ENCODE data around the gene ANKS4B.
"Not testable (repeated sequence)": the region's sequence is repeated elsewhere in the genome, so short reads cannot be mapped to it uniquely, and the experiment has no call there.

Gene ANKS4B

DNA sequence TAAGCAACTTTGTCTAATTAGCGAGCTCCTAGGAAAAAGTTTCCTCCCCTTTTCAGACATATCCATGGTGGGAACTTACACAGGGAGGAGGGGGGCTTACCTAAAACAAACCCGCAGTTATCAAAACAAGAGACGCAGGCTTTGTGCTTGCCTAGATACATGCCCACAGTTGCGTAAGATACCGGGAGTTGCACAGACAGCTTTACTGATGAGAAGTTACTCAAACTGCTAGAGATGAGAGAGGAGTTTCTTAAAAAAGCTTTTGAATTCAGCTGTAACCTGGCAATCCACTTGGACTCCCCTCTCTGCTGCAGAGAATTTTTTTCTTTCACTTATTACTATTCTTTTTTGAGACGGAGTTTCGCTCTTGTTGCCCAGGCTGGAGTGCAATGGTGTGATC is 15.3 kb upstream of the ANKS4B start:
- DNase-seq (ENCODE audit: low spot score) = no peak

GRCh38 chr16:21219551-21219950 is 13.9 kb upstream of the ANKS4B start:
- no peak for DNase-seq (ENCODE audit: low spot score)

GRCh38 chr16:21222495-21223337 is 10.8 kb upstream of the ANKS4B start:
- no peak for DNase-seq (ENCODE audit: low spot score)

- no peak for DNase-seq (ENCODE audit: low spot score)
These were observed 9.7 kb upstream of the ANKS4B start for GRCh38 chr16:21223787-21224186.

- DNase-seq (ENCODE audit: low spot score) = no peak
These were observed 8.7 kb upstream of the ANKS4B start for GRCh38 chr16:21224800-21225199.

GRCh38 chr16:21226749-21227148 is 6.8 kb upstream of the ANKS4B start:
- DNase-seq (ENCODE audit: low spot score) = no peak

- no peak for DNase-seq (ENCODE audit: low spot score)
These were observed 5.6 kb upstream of the ANKS4B start for GRCh38 chr16:21227866-21228265.

GRCh38 chr16:21228361-21228872 is 5.1 kb upstream of the ANKS4B start:
- DNase-seq (ENCODE audit: low spot score) = no peak

DNA sequence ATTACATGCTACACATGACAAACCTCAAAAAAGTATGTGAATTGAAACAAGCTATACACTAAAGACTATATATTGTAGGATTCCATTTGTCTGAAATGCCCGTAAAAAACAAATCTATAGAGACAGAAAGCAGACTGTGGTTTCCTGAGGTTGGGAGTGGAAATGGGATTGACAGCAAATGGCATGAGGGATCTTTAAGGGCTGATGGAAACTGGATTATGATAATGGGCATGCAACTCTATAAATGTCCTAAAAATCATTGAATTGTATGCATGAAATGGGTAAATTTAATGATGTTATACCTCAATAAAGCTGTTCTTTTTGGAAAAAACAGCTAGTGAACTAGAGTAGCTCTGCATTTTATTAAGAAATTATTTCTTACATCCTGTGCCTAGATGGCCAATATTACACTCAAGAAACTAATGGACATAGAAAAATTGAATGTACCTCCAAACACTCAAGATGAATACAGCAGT is 416 bp upstream of the ANKS4B start:
- no peak for DNase-seq (ENCODE audit: low spot score)

- no peak for DNase-seq (ENCODE audit: low spot score)
These were observed 1.7 kb downstream of the ANKS4B start for GRCh38 chr16:21235199-21235585.

DNA sequence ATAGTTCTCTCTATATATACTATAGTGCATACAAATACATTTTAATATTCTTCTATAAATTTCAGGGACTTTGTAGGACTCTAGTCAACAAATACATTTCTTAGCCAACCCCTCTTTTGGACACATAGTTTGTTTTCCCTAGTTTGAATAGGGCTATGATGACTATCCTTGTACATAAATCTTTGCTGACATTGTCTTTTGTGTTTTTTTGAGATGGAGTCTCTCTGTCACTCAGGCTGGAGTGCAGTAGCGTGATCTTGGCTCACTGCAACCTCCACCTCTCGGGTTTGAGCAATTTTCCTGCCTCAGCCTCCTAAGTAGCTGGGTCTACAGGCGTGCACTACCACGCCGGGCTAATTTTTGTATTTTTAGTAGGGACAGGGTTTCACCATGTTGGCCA is 3.3 kb downstream of the ANKS4B start:
- no peak for DNase-seq (ENCODE audit: low spot score)

DNA sequence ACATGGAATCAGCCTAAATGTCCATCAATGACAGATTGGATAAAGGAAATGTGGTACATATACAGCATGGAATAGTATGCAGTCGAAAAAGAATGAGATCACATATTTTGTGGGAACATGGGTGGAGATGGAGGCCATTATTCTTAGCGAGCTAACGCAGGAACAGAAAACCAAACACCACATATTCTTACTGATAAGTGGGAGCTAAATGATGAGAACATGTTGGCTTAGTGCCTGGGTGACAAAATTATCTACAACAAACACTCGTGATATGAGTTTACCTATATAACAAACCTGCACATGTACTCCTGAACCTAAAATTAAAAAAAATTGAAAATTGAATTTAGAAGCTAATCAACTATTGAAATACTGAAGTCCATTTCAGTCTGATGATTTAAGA is 6.1 kb downstream of the ANKS4B start:
- no peak for DNase-seq (ENCODE audit: low spot score)

DNA sequence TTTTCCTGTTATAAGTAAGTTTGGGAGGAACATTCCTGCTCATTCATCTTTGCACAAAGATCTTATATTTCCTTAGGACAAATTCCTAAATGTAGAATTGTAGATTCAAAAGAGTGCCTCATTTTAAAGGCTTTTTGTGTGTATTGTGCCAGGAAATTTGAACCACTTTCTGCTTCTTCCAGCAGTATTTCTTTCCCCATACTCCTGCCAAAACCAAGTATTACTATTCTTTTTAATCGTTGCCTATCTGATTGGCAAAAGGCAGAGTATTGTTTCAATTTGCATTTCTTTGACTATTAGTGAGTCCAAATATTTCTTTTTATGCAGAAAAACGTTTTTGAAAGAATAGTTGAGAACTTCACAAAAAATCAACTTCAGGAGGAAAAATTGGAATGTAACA is 9.3 kb downstream of the ANKS4B start:
- no peak for DNase-seq (ENCODE audit: low spot score)

DNA sequence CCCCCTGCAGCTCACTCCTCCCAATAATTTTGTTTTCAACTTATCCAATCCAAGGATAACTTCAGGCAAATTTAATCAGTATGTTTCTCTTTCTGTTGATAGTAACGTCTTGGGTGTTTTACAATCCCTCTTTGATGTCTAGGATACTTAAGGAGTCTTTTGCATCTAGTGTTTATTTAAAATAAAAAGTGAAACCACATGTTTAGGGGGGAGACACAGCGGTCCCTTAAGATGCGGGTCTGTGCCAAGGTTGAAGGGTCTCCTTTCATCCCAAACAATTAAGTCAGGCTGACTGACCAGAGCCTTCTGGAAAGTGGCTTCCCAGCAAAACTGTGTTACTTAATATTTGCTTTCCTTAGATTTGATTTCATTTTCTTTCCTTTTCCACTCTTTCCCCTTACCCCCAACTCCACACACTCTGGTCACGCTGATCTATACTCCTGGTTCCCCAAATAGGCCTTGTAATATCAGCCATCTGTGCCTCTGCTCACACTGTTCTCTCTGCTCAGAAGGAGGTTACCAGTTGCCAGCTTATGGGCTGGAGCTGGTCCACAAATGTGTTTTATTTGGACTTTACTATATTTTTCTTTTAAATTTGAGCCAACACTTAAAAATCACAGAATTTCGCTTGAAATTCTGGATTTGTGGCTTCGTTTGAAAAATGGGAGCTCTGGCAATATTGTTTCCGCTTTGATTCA is 11.2 kb downstream of the ANKS4B start:
- DNase-seq (ENCODE audit: low spot score) = no peak

GRCh38 chr16:21248179-21248578 is 14.7 kb downstream of the ANKS4B start:
- not testable (repeated sequence) for DNase-seq (ENCODE audit: low spot score)

GRCh38 chr16:21250072-21250923 is 16.8 kb downstream of the ANKS4B start:
- no peak for DNase-seq (ENCODE audit: low spot score)

DNA sequence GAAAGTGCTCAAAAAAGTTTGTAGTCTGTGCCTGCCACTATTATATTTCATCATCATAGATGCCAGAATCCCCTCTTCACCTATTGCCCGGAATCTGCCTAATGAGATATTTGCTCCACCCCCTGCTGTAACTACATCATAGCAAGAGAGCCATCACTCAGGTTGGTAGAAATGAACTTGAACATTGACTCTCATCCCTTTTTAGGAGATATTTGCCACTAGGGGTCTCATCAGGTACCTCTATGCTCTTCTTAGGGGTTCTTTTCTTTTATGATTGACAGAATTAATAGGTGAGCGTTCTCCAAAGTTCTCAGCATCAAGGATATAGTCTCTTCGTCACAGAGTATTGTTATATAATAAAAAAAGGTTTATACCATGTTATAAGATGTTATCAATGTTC is 20.0 kb downstream of the ANKS4B start:
- no peak for DNase-seq (ENCODE audit: low spot score)

GRCh38 chr16:21256636-21257035 is 23.1 kb downstream of the ANKS4B start:
- DNase-seq (ENCODE audit: low spot score) = no peak

DNA sequence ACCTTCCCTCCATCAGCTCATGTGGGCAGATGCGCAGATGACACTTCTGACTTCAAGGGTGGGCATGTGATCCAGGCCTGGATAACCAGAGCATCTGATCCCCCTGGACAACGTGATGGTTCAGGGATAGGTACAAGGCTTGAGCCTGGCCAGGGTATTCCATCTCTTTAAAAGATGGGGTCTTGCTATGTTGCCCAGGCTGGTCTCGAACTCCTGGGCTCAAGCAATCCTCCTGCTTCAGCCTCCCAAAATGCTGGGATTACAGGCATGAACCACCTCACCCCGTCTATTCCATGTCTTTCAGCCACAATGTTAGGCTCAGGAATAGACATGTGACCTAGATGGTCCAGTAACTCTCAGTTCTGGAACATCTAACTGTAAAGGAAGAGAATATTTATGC is 23.8 kb downstream of the ANKS4B start:
- DNase-seq (ENCODE audit: low spot score) = no peak

- DNase-seq (ENCODE audit: low spot score) = no peak
These were observed 27.6 kb downstream of the ANKS4B start for GRCh38 chr16:21260870-21261791.

Data from iPS-NIHi11 (cell line).